HUES64 (cell line): Measurements from ENCODE around the gene RBMS3.

Experiments used
- H3K27ac ChIP-seq: 2 replicates; pipeline ENCODE4 v1.7.0; 2013; ENCODE audit warnings: low read depth, low read length, inconsistent platforms
- H3K27me3 ChIP-seq: 2 replicates; pipeline ENCODE4 v1.6.1; 2013; ENCODE audit warnings: mild to moderate bottlenecking, low read length; ENCODE audit not compliant: insufficient read depth
- H3K36me3 ChIP-seq: 2 replicates; pipeline ENCODE4 v1.6.1; 2013; ENCODE audit warnings: mild to moderate bottlenecking, low read length; ENCODE audit not compliant: insufficient read depth
- H3K4me1 ChIP-seq: 2 replicates; pipeline ENCODE4 v1.6.1; 2013; ENCODE audit warnings: mild to moderate bottlenecking, low read length, moderate library complexity; ENCODE audit not compliant: insufficient read depth
- H3K4me3 ChIP-seq: 2 replicates; pipeline ENCODE4 v1.5.1; 2013; ENCODE audit warnings: mild to moderate bottlenecking, low read length, moderate library complexity
- H3K9ac ChIP-seq: 2 replicates; pipeline ENCODE4 v1.6.1; 2013; ENCODE audit warnings: mild to moderate bottlenecking, low read depth, low read length
- H3K9me3 ChIP-seq: 2 replicates; pipeline ENCODE4 v1.6.1; 2013; ENCODE audit warnings: low read depth, low read length; ENCODE audit not compliant: insufficient read depth
- WGBS: fragments of 150-250, 120-280 bp; methylation state at CpG from one replicate; pipeline ENCODE4 v1.1.7; 2013; ENCODE audit warnings: missing lambda C conversion rate; 5-methylcytosine and 5-hydroxymethylcytosine counted together

RBMS3 gene

GRCh38 chr3:29370476-29371420, 89.9 kb downstream of the RBMS3 start:
- 72% methylated on average over 4 of the region's 4 CpGs for WGBS
- Histone ChIP-seq H3K27ac (no peak overlapping the region), H3K4me3 (no peak overlapping the region), H3K9ac (no peak overlapping the region), H3K9me3 (no peaks in the 10 kb centered on the region), H3K36me3 (no peaks in the 10 kb centered on the region), H3K27me3 (no peaks in the 10 kb centered on the region), H3K4me1 (peaks cover 3% of the 10 kb centered on the region; the same call in 1 of the 2 replicates)

GRCh38 chr3:29373131-29373680, 92.3 kb downstream of the RBMS3 start:
- no peak overlapping the region for H3K9ac ChIP-seq
- no peaks in the 10 kb centered on the region for H3K9me3 ChIP-seq
- H3K27ac ChIP-seq, result no peak overlapping the region
- H3K36me3 ChIP-seq, result no peaks in the 10 kb centered on the region
- H3K4me3 ChIP-seq, result no peak overlapping the region
- H3K27me3 ChIP-seq, result no peaks in the 10 kb centered on the region
- no peaks in the 10 kb centered on the region for H3K4me1 ChIP-seq

DNA sequence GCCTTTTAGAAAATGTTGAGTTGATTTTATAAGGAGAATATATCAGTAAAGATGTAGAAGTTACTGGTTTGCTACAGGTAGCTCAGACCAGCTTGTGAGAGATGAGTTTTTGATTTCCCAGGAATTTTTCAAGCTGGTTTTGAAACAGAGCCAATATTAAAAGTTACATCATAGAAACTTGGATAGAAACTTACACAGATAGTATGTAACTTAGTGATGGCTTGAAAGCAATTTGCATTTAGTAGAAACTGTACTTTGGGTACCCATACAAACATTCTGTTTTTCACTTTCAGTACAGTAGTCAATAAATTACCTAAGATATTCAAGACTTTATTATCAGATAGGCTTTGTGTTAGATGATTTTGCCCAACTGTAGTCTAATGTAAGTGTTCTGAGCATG, 93.4 kb downstream of the RBMS3 start:
- H3K9ac ChIP-seq, result no peak overlapping the region
- H3K36me3 ChIP-seq, result no peaks in the 10 kb centered on the region
- no peaks in the 10 kb centered on the region for H3K27me3 ChIP-seq
- no peaks in the 10 kb centered on the region for H3K9me3 ChIP-seq
- no peaks in the 10 kb centered on the region for H3K4me1 ChIP-seq
- no peak overlapping the region for H3K4me3 ChIP-seq
- H3K27ac ChIP-seq, result no peak overlapping the region

GRCh38 chr3:29379097-29379496, 98.2 kb downstream of the RBMS3 start:
- no peaks in the 10 kb centered on the region for H3K9me3 ChIP-seq
- H3K27me3 ChIP-seq, result no peaks in the 10 kb centered on the region
- H3K27ac ChIP-seq, result no peak overlapping the region
- no peak overlapping the region for H3K4me3 ChIP-seq
- no peaks in the 10 kb centered on the region for H3K36me3 ChIP-seq
- H3K4me1 ChIP-seq, result peaks cover 14% of the 10 kb centered on the region
- no peak overlapping the region for H3K9ac ChIP-seq

- Histone ChIP-seq H3K4me3 (no peak overlapping the region), H3K9me3 (no peaks in the 10 kb centered on the region), H3K27me3 (no peaks in the 10 kb centered on the region), H3K9ac (no peak overlapping the region), H3K4me1 (peaks cover 20% of the 10 kb centered on the region), H3K27ac (no peak overlapping the region), H3K36me3 (no peaks in the 10 kb centered on the region)
- 95% methylated on average over 1 of the region's 1 CpG for WGBS
Measured at GRCh38 chr3:29381595-29381994, 100.7 kb downstream of the RBMS3 start.

DNA sequence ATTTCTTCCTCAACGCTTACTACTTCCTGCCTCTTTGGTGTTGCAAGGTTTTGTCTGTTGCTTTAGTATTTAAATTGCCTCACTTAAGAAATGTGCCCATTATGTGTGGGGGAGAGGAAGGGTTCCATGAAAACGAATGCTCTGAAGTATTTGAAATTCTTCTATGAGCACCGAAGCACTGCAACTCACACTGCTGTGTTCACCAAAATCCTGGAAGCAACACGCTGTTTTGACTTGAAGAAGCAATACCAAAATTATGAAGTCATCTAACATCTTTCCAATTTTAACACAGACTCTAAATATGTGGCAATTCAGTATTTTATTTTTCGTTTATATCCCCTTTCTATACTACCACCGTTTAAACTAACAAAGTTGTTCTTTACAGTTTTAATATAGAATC, 101.5 kb downstream of the RBMS3 start:
- Histone ChIP-seq H3K27me3 (no peaks in the 10 kb centered on the region), H3K9ac (no peak overlapping the region), H3K9me3 (no peaks in the 10 kb centered on the region), H3K36me3 (no peaks in the 10 kb centered on the region), H3K4me3 (no peak overlapping the region), H3K27ac (no peak overlapping the region), H3K4me1 (peaks cover 20% of the 10 kb centered on the region)
- 95% methylated on average over 6 of the region's 6 CpGs for WGBS

- Histone ChIP-seq H3K27ac (no peak overlapping the region), H3K36me3 (no peaks in the 10 kb centered on the region), H3K9me3 (no peaks in the 10 kb centered on the region), H3K27me3 (no peaks in the 10 kb centered on the region), H3K4me3 (no peak overlapping the region), H3K9ac (no peak overlapping the region), H3K4me1 (peaks cover 20% of the 10 kb centered on the region)
- WGBS, result 96% methylated on average over 1 of the region's 1 CpG
Measured at GRCh38 chr3:29382845-29383244, 102.0 kb downstream of the RBMS3 start.

DNA sequence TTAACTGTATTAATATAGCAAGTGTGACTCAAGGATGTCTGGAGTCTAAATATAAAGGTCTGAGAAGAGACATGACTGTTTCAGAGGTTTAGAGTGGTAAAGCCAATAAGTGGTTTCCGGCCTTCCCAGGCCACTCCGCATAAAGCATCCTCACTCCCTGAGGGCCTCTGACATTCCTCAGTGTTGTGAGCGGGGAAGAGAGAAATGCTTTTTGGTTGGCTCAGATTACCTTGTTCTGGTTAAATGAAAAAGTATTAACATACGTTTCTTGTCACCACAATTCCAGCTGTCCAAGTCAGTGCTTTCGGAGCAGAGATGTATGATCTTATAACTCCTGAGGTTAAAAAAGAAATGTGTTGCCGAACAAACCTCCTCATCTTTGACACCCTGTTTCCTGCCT, 103.8 kb downstream of the RBMS3 start:
- no peak overlapping the region for H3K9ac ChIP-seq
- H3K27ac ChIP-seq, result no peak overlapping the region
- no peaks in the 10 kb centered on the region for H3K27me3 ChIP-seq
- H3K4me1 ChIP-seq, result peaks cover 20% of the 10 kb centered on the region
- no peak overlapping the region for H3K4me3 ChIP-seq
- no peaks in the 10 kb centered on the region for H3K36me3 ChIP-seq
- H3K9me3 ChIP-seq, result no peaks in the 10 kb centered on the region
- WGBS, result 78% methylated on average over 6 of the region's 6 CpGs

- Histone ChIP-seq H3K4me3 (no peak overlapping the region), H3K4me1 (peaks cover 20% of the 10 kb centered on the region), H3K27me3 (no peaks in the 10 kb centered on the region), H3K9me3 (no peaks in the 10 kb centered on the region), H3K9ac (no peak overlapping the region), H3K36me3 (no peaks in the 10 kb centered on the region), H3K27ac (no peak overlapping the region)
- 92% methylated on average over 5 of the region's 5 CpGs for WGBS
Measured at GRCh38 chr3:29385046-29385830, 104.4 kb downstream of the RBMS3 start.

GRCh38 chr3:29389362-29389761, 108.5 kb downstream of the RBMS3 start:
- no peak overlapping the region for H3K9ac ChIP-seq
- H3K27me3 ChIP-seq, result no peaks in the 10 kb centered on the region
- peaks cover 15% of the 10 kb centered on the region for H3K9me3 ChIP-seq
- no peak overlapping the region for H3K27ac ChIP-seq
- H3K4me1 ChIP-seq, result peaks cover 6% of the 10 kb centered on the region; the same call in 1 of the 2 replicates
- 94% methylated on average over 2 of the region's 2 CpGs for WGBS
- H3K36me3 ChIP-seq, result no peaks in the 10 kb centered on the region
- no peak overlapping the region for H3K4me3 ChIP-seq

GRCh38 chr3:29392625-29393388, 111.9 kb downstream of the RBMS3 start:
- Histone ChIP-seq H3K4me3 (no peak overlapping the region), H3K9ac (no peak overlapping the region), H3K27me3 (no peaks in the 10 kb centered on the region), H3K4me1 (no peaks in the 10 kb centered on the region), H3K9me3 (peaks cover 18% of the 10 kb centered on the region), H3K27ac (no peak overlapping the region), H3K36me3 (no peaks in the 10 kb centered on the region)
